ENCODE data around the gene PTPRZ1.

The PTPRZ1 gene

GRCh38 chr7:121901026-121901425 lies 28.1 kb downstream of the PTPRZ1 start:
- no peak for DNase-seq

GRCh38 chr7:121904120-121904519 lies 31.2 kb downstream of the PTPRZ1 start:
- DNase-seq: no peak

GRCh38 chr7:121908042-121908441 lies 35.1 kb downstream of the PTPRZ1 start:
- DNase-seq: no peak

- no peak for DNase-seq
Observed at GRCh38 chr7:121909716-121910345, 36.9 kb downstream of the PTPRZ1 start.

GRCh38 chr7:121913947-121914675 lies 41.1 kb downstream of the PTPRZ1 start:
- no peak for DNase-seq

GRCh38 chr7:121914676-121915279 lies 41.8 kb downstream of the PTPRZ1 start:
- no peak for DNase-seq

- peak in 1 of 2 experiments; percentile 34 for DNase-seq
Observed at GRCh38 chr7:121916211-121916610, 43.2 kb downstream of the PTPRZ1 start.

- DNase-seq: no peak
Observed at GRCh38 chr7:121919986-121920385, 47.0 kb downstream of the PTPRZ1 start.

GRCh38 chr7:121924269-121925186 lies 51.6 kb downstream of the PTPRZ1 start:
- no peak for DNase-seq

- DNase-seq: no peak
Observed at GRCh38 chr7:121931149-121931902, 58.4 kb downstream of the PTPRZ1 start.

- peak in 1 of 2 experiments; percentile 40 for DNase-seq
Observed at GRCh38 chr7:121932768-121933167, 59.8 kb downstream of the PTPRZ1 start.

GRCh38 chr7:121936951-121937623 lies 64.1 kb downstream of the PTPRZ1 start:
- DNase-seq: no peak

- DNase-seq: peak in 1 of 2 experiments; percentile 42
Observed at GRCh38 chr7:121938429-121938996, 65.6 kb downstream of the PTPRZ1 start.

GRCh38 chr7:121940918-121941317 lies 68.0 kb downstream of the PTPRZ1 start:
- DNase-seq: peak in 1 of 2 experiments; percentile 70

GRCh38 chr7:121941830-121942229 lies 68.9 kb downstream of the PTPRZ1 start:
- DNase-seq: peak in 1 of 2 experiments; percentile 36

GRCh38 chr7:121945066-121945465 lies 72.1 kb downstream of the PTPRZ1 start:
- no peak for DNase-seq

- no peak for DNase-seq
Observed at GRCh38 chr7:121945480-121946236, 72.7 kb downstream of the PTPRZ1 start.

GRCh38 chr7:121953164-121953563 lies 80.2 kb downstream of the PTPRZ1 start:
- no peak for DNase-seq

GRCh38 chr7:121953601-121954000 lies 80.6 kb downstream of the PTPRZ1 start:
- no peak for DNase-seq

GRCh38 chr7:121954803-121955202 lies 81.8 kb downstream of the PTPRZ1 start:
- no peak for DNase-seq
